Loucy (cell line): Measurements from ENCODE around the gene PBXIP1.

Experiments
- H2AFZ ChIP-seq: fragments of 200-600 bp; sonication (generic); 2 replicates; pipeline ENCODE4 v1.6.0; 2016; ENCODE audit warnings: antibody characterized with exemption, mild to moderate bottlenecking, low read length, moderate library complexity
- H3F3A ChIP-seq: fragments of 200-600 bp; 2 replicates; pipeline ENCODE4 v1.6.0; 2016; ENCODE audit warnings: antibody characterized with exemption, low read depth, mild to moderate bottlenecking
- H3K27me3 ChIP-seq: fragments of 200-600 bp; sonication (generic); 2 replicates; pipeline ENCODE4 v1.6.1; 2014; ENCODE audit warnings: low read length, mild to moderate bottlenecking; ENCODE audit not compliant: insufficient read depth, poor library complexity, severe bottlenecking
- H3K36me3 ChIP-seq: fragments of 200-600 bp; sonication (generic); 2 replicates; pipeline ENCODE4 v1.6.1; 2016; ENCODE audit warnings: low read length; ENCODE audit not compliant: insufficient read depth
- H3K4me1 ChIP-seq: fragments of 200-600 bp; sonication (generic); 2 replicates; pipeline ENCODE4 v1.5.1; 2014; ENCODE audit warnings: low read length, mild to moderate bottlenecking; ENCODE audit not compliant: insufficient read depth, poor library complexity, severe bottlenecking
- H3K4me2 ChIP-seq: fragments of 200-600 bp; sonication (generic); 2 replicates; pipeline ENCODE4 v1.6.0; 2014; ENCODE audit warnings: antibody characterized with exemption, low read length, low read depth, mild to moderate bottlenecking; ENCODE audit not compliant: poor library complexity, severe bottlenecking
- H3K4me3 ChIP-seq: fragments of 200-600 bp; sonication (generic); 2 replicates; pipeline ENCODE4 v1.5.1; 2014; ENCODE audit warnings: low read length, mild to moderate bottlenecking, mixed read lengths; ENCODE audit not compliant: poor library complexity, severe bottlenecking
- H3K79me2 ChIP-seq: fragments of 200-600 bp; sonication (generic); 2 replicates; pipeline ENCODE4 v1.6.1; 2014; ENCODE audit warnings: low read length; ENCODE audit not compliant: insufficient read depth
- H3K9ac ChIP-seq: fragments of 200-600 bp; sonication (generic); 2 replicates; pipeline ENCODE4 v1.6.0; 2014; ENCODE audit warnings: mild to moderate bottlenecking, low read depth, low read length, moderate library complexity; ENCODE audit not compliant: poor library complexity, severe bottlenecking
- H3K9me2 ChIP-seq: fragments of 200-600 bp; sonication (generic); replicated peaks from 2 replicates; pipeline ENCODE4 v1.6.1; 2016; ENCODE audit warnings: low read depth, low read length, mixed read lengths
- H3K9me3 ChIP-seq: fragments of 200-600 bp; sonication (generic); 2 replicates; pipeline ENCODE4 v1.6.1; 2014; ENCODE audit warnings: mild to moderate bottlenecking, antibody characterized with exemption, low read length, low read depth; ENCODE audit not compliant: insufficient read depth
- H4K20me1 ChIP-seq: fragments of 200-600 bp; sonication (generic); 2 replicates; pipeline ENCODE4 v1.6.0; 2014; ENCODE audit warnings: antibody characterized with exemption, low read length, mild to moderate bottlenecking; ENCODE audit not compliant: insufficient read depth, poor library complexity, severe bottlenecking
- CTCF ChIP-seq: fragments of 200-600 bp; sonication (generic); conservative IDR thresholded peaks from 2 replicates; pipeline ENCODE4 v1.5.1; 2014; ENCODE audit warnings: mild to moderate bottlenecking, antibody characterized with exemption, low read length
- EZH2phosphoT487 ChIP-seq: fragments of 200-600 bp; IDR thresholded peaks from 2 replicates; pipeline ENCODE4 v1.6.1; 2018; ENCODE audit warnings: antibody characterized with exemption, mild to moderate bottlenecking, moderate library complexity, borderline replicate concordance

The PBXIP1 gene

GRCh38 chr1:154962156-154962749 lies 6.4 kb upstream of the PBXIP1 start:
- H3K79me2 ChIP-seq, result peaks cover 59% of the 10 kb centered on the region

GRCh38 chr1:154961207-154962155 lies 5.6 kb upstream of the PBXIP1 start, which contains the start of gene PYGO2:
Gene PYGO2 (minus strand): TSS chr1:154961782. CDS start chr1:154961576, 206 bp downstream.
- peak within 1 kb of the TSS; percentile 92 for H3K4me3 ChIP-seq
- H3K4me2 ChIP-seq, result peak within 1 kb of the TSS; percentile 96
- peaks cover 66% of the 10 kb centered on the region for H3K79me2 ChIP-seq
- H3K36me3 ChIP-seq, result peaks cover 24% of the 10 kb centered on the region; the same call in 1 of the 2 replicates
- H3K9ac ChIP-seq, result peak within 1 kb of the TSS; percentile 93
- no peaks in the 10 kb centered on the region for H3K9me2 ChIP-seq
- H3F3A ChIP-seq, result no peaks in the 10 kb centered on the region; the same call in 1 of the 2 replicates
- H3K27me3 ChIP-seq, result no peaks in the 10 kb centered on the region
- H3K9me3 ChIP-seq, result no peaks in the 10 kb centered on the region
- peak within 1 kb of the TSS; percentile 80 for H2AFZ ChIP-seq
- H4K20me1 ChIP-seq, result peaks cover 19% of the 10 kb centered on the region
- peaks cover 28% of the 10 kb centered on the region for H3K4me1 ChIP-seq
- TF ChIP-seq CTCF, result peak; percentile 66
- no peak for TF ChIP-seq EZH2phosphoT487

More at GRCh38 chr1:154962156-154962749, 6.4 kb upstream of the PBXIP1 start:
- Histone ChIP-seq H3K27me3 (no peaks in the 10 kb centered on the region), H3K4me3 (peak overlapping the region; percentile 92), H3K9me2 (no peaks in the 10 kb centered on the region), H2AFZ (peak overlapping the region; percentile 80; the same call in 1 of the 2 replicates), H3K36me3 (peaks cover 27% of the 10 kb centered on the region; the same call in 1 of the 2 replicates), H3K4me1 (peaks cover 22% of the 10 kb centered on the region), H3K9me3 (no peaks in the 10 kb centered on the region), H3F3A (no peaks in the 10 kb centered on the region; the same call in 1 of the 2 replicates), H4K20me1 (peaks cover 19% of the 10 kb centered on the region), H3K9ac (peak overlapping the region; percentile 93), H3K4me2 (peak overlapping the region; percentile 96)
- no peak for TF ChIP-seq EZH2phosphoT487
- no peak for TF ChIP-seq CTCF

GRCh38 chr1:154960446-154961136 lies 4.7 kb upstream of the PBXIP1 start:
- H3K4me3 ChIP-seq, result peak overlapping the region; percentile 92
- peaks cover 3% of the 10 kb centered on the region; the same call in 1 of the 2 replicates for H3F3A ChIP-seq
- no peak for TF ChIP-seq CTCF
- TF ChIP-seq EZH2phosphoT487, result no peak
- H2AFZ ChIP-seq, result no peak overlapping the region
- H3K9ac ChIP-seq, result peak overlapping the region; percentile 93
- no peaks in the 10 kb centered on the region for H3K27me3 ChIP-seq
- no peaks in the 10 kb centered on the region for H3K9me3 ChIP-seq
- peaks cover 20% of the 10 kb centered on the region for H4K20me1 ChIP-seq
- H3K9me2 ChIP-seq, result no peaks in the 10 kb centered on the region
- H3K79me2 ChIP-seq, result peaks cover 68% of the 10 kb centered on the region
- peak overlapping the region; percentile 84 for H3K4me2 ChIP-seq
- H3K4me1 ChIP-seq, result peaks cover 35% of the 10 kb centered on the region
- peaks cover 15% of the 10 kb centered on the region; the same call in 1 of the 2 replicates for H3K36me3 ChIP-seq
